Measurements from ENCODE around the gene YDJC.

DNA sequence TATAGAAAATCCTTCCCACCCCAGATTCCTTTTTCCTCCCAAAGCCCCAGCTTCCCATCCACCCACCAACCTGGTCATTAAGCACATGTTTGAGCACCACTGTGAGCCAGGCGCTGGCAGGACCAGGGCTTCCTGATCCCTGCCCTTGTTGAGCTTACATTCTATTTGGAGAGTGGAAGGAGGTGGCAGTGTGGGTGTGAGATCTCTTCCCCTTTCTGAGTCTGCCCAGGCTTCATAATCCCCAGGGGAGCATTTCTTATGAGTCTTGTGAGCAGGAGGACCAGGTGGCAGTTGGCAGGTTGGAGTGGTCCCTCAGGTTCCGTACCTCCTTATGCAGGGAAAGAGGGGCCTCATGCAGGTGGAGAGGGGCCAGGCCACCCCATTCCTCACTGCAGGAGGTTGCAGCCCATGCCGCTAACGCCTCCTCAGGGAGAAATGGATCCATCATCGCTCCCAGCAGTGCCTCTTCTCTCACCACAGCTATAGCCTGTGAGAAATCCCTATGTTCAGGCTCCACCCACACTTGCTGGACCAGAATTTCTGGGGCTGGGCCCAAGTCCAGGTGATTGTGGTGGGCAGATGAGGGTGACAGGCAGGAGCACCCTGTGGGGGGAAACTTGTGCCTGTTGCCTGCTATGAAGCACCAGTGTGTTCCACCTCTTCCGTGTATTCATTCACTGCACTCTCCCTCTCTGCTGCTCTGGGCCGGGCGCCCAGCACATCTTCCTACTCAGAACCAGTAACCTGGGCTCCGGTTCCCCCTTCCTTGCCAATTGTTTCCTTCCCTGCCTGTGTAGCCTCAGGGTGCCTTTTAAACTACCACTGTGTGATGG, 38.8 kb downstream of the YDJC start:
- TF ChIP-seq, protein P1, sequence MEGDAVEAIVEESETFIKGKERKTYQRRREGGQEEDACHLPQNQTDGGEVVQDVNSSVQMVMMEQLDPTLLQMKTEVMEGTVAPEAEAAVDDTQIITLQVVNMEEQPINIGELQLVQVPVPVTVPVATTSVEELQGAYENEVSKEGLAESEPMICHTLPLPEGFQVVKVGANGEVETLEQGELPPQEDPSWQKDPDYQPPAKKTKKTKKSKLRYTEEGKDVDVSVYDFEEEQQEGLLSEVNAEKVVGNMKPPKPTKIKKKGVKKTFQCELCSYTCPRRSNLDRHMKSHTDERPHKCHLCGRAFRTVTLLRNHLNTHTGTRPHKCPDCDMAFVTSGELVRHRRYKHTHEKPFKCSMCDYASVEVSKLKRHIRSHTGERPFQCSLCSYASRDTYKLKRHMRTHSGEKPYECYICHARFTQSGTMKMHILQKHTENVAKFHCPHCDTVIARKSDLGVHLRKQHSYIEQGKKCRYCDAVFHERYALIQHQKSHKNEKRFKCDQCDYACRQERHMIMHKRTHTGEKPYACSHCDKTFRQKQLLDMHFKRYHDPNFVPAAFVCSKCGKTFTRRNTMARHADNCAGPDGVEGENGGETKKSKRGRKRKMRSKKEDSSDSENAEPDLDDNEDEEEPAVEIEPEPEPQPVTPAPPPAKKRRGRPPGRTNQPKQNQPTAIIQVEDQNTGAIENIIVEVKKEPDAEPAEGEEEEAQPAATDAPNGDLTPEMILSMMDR (conservative IDR thresholded peaks at IDR 0.05) = no peak
- no peak for TF ChIP-seq ZFX (IDR thresholded peaks at IDR 0.05)

Data from C4-2B (cell line).